ENCODE results near the gene MMP2. TPM values are rescaled to one million over a fixed set of nuclear protein-coding genes. Genes with fewer than 3 reads are reported as not detected.
A peak's percentile ranks its signal among the peaks of the same experiment; 100 is the strongest.

Gene MMP2
- total and polyA plus RNA-seq, 2 donors (not counting 1 experiment from before 2014, with no cell fraction given), result 760 to 1,311 TPM

- Histone ChIP-seq H4K20me1 (ENCODE audit: control insufficient read depth, extremely low read depth, insufficient read depth, low read length) (no peaks in the 10 kb centered on the region), H3K4me3 (replicated peaks in 1 of 4; ENCODE audit: control extremely low read depth in 1 of 4, insufficient read depth in 1 of 4, low read depth in 3 of 4, low read length in 4 of 4) (peak overlapping the region; percentile 87 to 98 (median 94)), H3K27me3 (ENCODE audit: control insufficient read depth, insufficient read depth, low read length) (no peaks in the 10 kb centered on the region), H3K9me3 (ENCODE audit: control insufficient read depth, insufficient read depth, low read depth, low read length) (no peaks in the 10 kb centered on the region), H3K27ac (ENCODE audit: insufficient read depth, low read length) (peak overlapping the region; percentile 95), H3K4me2 (ENCODE audit: extremely low read depth, insufficient read depth, low read length) (peak overlapping the region; percentile 95), H3K36me3 (ENCODE audit: control insufficient read depth, insufficient read depth, low read length) (peaks cover 27% of the 10 kb centered on the region), H3K79me2 (ENCODE audit: control insufficient read depth, insufficient read depth, low read length) (peaks cover 48% of the 10 kb centered on the region), H2AFZ (ENCODE audit: low read length) (no peak overlapping the region), H3K9ac (ENCODE audit: insufficient read depth, low read length) (peak overlapping the region; percentile 86), H3K4me1 (ENCODE audit: control insufficient read depth, extremely low read depth, insufficient read depth, low read length) (peaks cover 18% of the 10 kb centered on the region)
- no peak for TF ChIP-seq EZH2 (IDR thresholded peaks at IDR 0.05; ENCODE audit: low read length, missing control alignments)
- TF ChIP-seq, protein P1, sequence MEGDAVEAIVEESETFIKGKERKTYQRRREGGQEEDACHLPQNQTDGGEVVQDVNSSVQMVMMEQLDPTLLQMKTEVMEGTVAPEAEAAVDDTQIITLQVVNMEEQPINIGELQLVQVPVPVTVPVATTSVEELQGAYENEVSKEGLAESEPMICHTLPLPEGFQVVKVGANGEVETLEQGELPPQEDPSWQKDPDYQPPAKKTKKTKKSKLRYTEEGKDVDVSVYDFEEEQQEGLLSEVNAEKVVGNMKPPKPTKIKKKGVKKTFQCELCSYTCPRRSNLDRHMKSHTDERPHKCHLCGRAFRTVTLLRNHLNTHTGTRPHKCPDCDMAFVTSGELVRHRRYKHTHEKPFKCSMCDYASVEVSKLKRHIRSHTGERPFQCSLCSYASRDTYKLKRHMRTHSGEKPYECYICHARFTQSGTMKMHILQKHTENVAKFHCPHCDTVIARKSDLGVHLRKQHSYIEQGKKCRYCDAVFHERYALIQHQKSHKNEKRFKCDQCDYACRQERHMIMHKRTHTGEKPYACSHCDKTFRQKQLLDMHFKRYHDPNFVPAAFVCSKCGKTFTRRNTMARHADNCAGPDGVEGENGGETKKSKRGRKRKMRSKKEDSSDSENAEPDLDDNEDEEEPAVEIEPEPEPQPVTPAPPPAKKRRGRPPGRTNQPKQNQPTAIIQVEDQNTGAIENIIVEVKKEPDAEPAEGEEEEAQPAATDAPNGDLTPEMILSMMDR (conservative IDR thresholded peaks at IDR 0.05 in 1 of 2, IDR thresholded peaks at IDR 0.05 in 1 of 2; ENCODE audit: low read depth in 1 of 2, low read length in 2 of 2), result no peak
- DNase-seq (ENCODE audit: low read depth in 2 of 2), result peak; percentile 94 to 95
Observed at GRCh38 chr16:55480228-55480655, 1.2 kb downstream of the MMP2 start.

DNA sequence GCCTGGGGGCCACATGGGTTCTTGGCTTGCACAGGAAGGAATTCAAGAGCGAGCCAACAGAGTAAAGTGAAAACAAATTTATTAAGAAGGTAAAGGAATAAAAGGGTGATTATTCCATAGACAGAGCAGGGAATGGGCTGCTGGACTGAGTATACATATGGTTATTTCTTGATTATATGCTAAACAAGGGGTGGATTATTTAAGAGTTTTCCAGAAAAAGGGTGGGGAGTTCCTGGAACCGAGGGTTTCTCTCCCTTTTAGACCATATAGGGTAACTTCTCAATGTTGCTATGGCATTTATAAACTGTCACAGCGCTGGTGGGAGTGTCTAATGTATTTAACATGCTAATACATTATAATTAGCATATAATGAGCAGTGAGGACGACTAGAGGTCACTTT is 2.0 kb downstream of the MMP2 start:
- Histone ChIP-seq H3K27me3 (ENCODE audit: control insufficient read depth, insufficient read depth, low read length) (no peaks in the 10 kb centered on the region), H3K4me2 (ENCODE audit: extremely low read depth, insufficient read depth, low read length) (peak overlapping the region; percentile 95), H3K4me3 (replicated peaks in 1 of 4; ENCODE audit: control extremely low read depth in 1 of 4, insufficient read depth in 1 of 4, low read depth in 3 of 4, low read length in 4 of 4) (peak overlapping the region; percentile 87 to 98 (median 94)), H3K27ac (ENCODE audit: insufficient read depth, low read length) (peak overlapping the region; percentile 95), H3K36me3 (ENCODE audit: control insufficient read depth, insufficient read depth, low read length) (peaks cover 32% of the 10 kb centered on the region), H3K9me3 (ENCODE audit: control insufficient read depth, insufficient read depth, low read depth, low read length) (no peaks in the 10 kb centered on the region), H3K9ac (ENCODE audit: insufficient read depth, low read length) (peak overlapping the region; percentile 32), H3K79me2 (ENCODE audit: control insufficient read depth, insufficient read depth, low read length) (peaks cover 48% of the 10 kb centered on the region), H4K20me1 (ENCODE audit: control insufficient read depth, extremely low read depth, insufficient read depth, low read length) (no peaks in the 10 kb centered on the region), H3K4me1 (ENCODE audit: control insufficient read depth, extremely low read depth, insufficient read depth, low read length) (peaks cover 22% of the 10 kb centered on the region), H2AFZ (ENCODE audit: low read length) (no peak overlapping the region)
- no peak for DNase-seq (ENCODE audit: low read depth in 2 of 2)
- TF ChIP-seq, protein P1 (conservative IDR thresholded peaks at IDR 0.05 in 1 of 2, IDR thresholded peaks at IDR 0.05 in 1 of 2; ENCODE audit: low read depth in 1 of 2, low read length in 2 of 2), result no peak
- no peak for TF ChIP-seq EZH2 (IDR thresholded peaks at IDR 0.05; ENCODE audit: low read length, missing control alignments)

DNA sequence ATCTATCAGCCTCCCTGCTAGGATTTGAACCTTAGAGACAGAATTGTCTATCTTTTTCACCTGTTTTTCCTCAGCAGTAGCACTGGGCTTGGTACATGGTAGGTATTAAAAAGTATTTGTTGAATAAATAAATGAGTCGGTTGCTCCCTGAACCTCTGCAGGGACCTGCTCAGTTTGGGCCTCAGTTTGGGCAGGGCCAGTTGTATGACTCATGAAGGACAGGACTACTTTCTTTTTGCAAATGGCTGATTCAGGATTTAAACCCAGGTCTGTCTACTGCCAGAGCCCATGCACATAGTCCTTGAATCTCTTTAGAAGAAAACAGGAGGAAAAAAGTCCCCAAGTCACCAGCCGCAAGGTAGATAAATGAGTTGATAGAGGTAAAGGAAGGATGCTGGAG is 3.1 kb downstream of the MMP2 start:
- peak overlapping the region; percentile 95 for H3K4me2 ChIP-seq (ENCODE audit: extremely low read depth, insufficient read depth, low read length)
- H3K4me3 ChIP-seq (replicated peaks in 1 of 4; ENCODE audit: control extremely low read depth in 1 of 4, insufficient read depth in 1 of 4, low read depth in 3 of 4, low read length in 4 of 4), result peak overlapping the region in 2 of 4 experiments; percentile 87 to 98
- H3K4me1 ChIP-seq (ENCODE audit: control insufficient read depth, extremely low read depth, insufficient read depth, low read length), result peaks cover 25% of the 10 kb centered on the region
- no peaks in the 10 kb centered on the region for H3K27me3 ChIP-seq (ENCODE audit: control insufficient read depth, insufficient read depth, low read length)
- no peaks in the 10 kb centered on the region for H3K9me3 ChIP-seq (ENCODE audit: control insufficient read depth, insufficient read depth, low read depth, low read length)
- TF ChIP-seq, protein P1 (conservative IDR thresholded peaks at IDR 0.05 in 1 of 2, IDR thresholded peaks at IDR 0.05 in 1 of 2; ENCODE audit: low read depth in 1 of 2, low read length in 2 of 2), result no peak
- TF ChIP-seq EZH2 (IDR thresholded peaks at IDR 0.05; ENCODE audit: low read length, missing control alignments), result no peak
- DNase-seq (ENCODE audit: low read depth in 2 of 2), result peak; percentile 44 to 55
- H3K9ac ChIP-seq (ENCODE audit: insufficient read depth, low read length), result no peak overlapping the region
- peak overlapping the region; percentile 95 for H3K27ac ChIP-seq (ENCODE audit: insufficient read depth, low read length)
- peaks cover 48% of the 10 kb centered on the region for H3K79me2 ChIP-seq (ENCODE audit: control insufficient read depth, insufficient read depth, low read length)
- peaks cover 35% of the 10 kb centered on the region for H3K36me3 ChIP-seq (ENCODE audit: control insufficient read depth, insufficient read depth, low read length)
- H2AFZ ChIP-seq (ENCODE audit: low read length), result no peak overlapping the region
- H4K20me1 ChIP-seq (ENCODE audit: control insufficient read depth, extremely low read depth, insufficient read depth, low read length), result no peaks in the 10 kb centered on the region

Measured in fibroblast of lung (primary cell).